Activated CD4-positive, alpha-beta T cell treated with anti-CD3 and anti-CD28 coated beads, Interleukin-2, amount 50 U/mL, for 1 hour (primary cell): ENCODE measurements around the gene ZNF496.

Experiments
- DNase-seq: peaks from one replicate; pipeline ENCODE4 v3.0.0-alpha.2; 2020

Gene ZNF496

GRCh38 chr1:247326411-247327130, 5.1 kb downstream of the ZNF496 start:
- no peak for DNase-seq

- no peak for DNase-seq
Observed at GRCh38 chr1:247324923-247325322, 6.7 kb downstream of the ZNF496 start.

GRCh38 chr1:247324204-247324787, 7.4 kb downstream of the ZNF496 start:
- DNase-seq = no peak

GRCh38 chr1:247322849-247323586, 8.6 kb downstream of the ZNF496 start:
- DNase-seq = no peak

GRCh38 chr1:247322442-247322841, 9.2 kb downstream of the ZNF496 start:
- no peak for DNase-seq

- no peak for DNase-seq
Observed at GRCh38 chr1:247317702-247318101, 14.0 kb downstream of the ZNF496 start.

- DNase-seq = no peak
Observed at GRCh38 chr1:247316590-247317197, 15.0 kb downstream of the ZNF496 start.

GRCh38 chr1:247304031-247304430, 27.6 kb downstream of the ZNF496 start:
- DNase-seq = no peak

- DNase-seq = no peak
Observed at GRCh38 chr1:247303216-247303615, 28.5 kb downstream of the ZNF496 start.

- no peak for DNase-seq
Observed at GRCh38 chr1:247301176-247301540, 30.5 kb downstream of the ZNF496 start.

GRCh38 chr1:247300491-247301175, 31.0 kb downstream of the ZNF496 start:
- DNase-seq = no peak

GRCh38 chr1:247299723-247300381, 31.8 kb downstream of the ZNF496 start:
- no peak for DNase-seq

- no peak for DNase-seq
Observed at GRCh38 chr1:247298701-247299100, 33.0 kb downstream of the ZNF496 start.

GRCh38 chr1:247298124-247298481, 33.6 kb downstream of the ZNF496 start:
- no peak for DNase-seq

- no peak for DNase-seq
Observed at GRCh38 chr1:247297263-247298123, 34.2 kb downstream of the ZNF496 start.

GRCh38 chr1:247296599-247297180, 35.0 kb downstream of the ZNF496 start:
- DNase-seq = no peak

- DNase-seq = no peak
Observed at GRCh38 chr1:247295746-247296145, 35.9 kb downstream of the ZNF496 start.

GRCh38 chr1:247295274-247295684, 36.4 kb downstream of the ZNF496 start:
- DNase-seq = no peak

- DNase-seq = no peak
Observed at GRCh38 chr1:247294282-247294681, 37.4 kb downstream of the ZNF496 start.

GRCh38 chr1:247293047-247293446, 38.6 kb downstream of the ZNF496 start:
- DNase-seq = no peak
